Activated CD4-positive, alpha-beta T cell treated with anti-CD3 and anti-CD28 coated beads, Interleukin-2, amount 50 U/mL, for 16 hours (primary cell): ENCODE measurements around the gene TRABD2B.
"Not testable (repeated sequence)": the region's sequence is repeated elsewhere in the genome, so short reads cannot be mapped to it uniquely, and the experiment has no call there.

ENCODE experiments used
- DNase-seq: peaks from one replicate; pipeline ENCODE4 v3.0.0-alpha.2; 2020

The TRABD2B gene

GRCh38 chr1:47963568-47964358 lies 33.4 kb downstream of the TRABD2B start:
- no peak for DNase-seq

DNA sequence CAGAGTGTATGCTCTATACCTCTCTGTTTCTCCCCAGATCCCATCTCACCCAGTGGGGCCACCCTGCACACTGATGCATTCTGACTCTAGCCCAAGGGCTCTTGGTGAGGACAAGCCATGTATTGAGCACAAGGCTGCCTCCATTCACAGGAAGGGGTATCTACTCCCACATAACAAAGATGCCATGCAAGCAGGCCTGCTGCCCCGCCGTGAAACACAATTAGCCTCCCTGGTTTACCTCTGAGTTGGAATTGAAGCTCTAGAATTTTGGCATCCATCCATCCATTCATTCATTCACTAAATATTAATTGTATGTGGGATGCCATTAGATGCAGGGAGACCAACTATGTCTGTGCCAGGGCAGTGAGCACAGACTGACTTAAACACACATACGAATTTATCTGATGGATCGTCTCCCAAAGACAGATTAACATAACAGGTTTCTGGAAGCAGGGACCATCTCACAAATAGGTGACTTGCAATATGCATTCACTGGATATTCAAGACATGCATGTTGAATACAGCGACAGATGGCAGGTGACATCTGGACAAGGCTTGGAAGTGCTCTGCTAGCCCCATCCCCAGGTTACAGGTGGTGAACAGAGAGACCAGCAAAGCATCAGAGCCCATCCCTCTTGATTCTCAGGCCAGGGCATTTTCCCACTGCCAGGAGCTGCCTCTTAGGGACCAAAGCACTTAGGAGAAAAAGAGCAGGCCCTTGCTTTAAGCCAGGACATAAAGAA lies 34.3 kb downstream of the TRABD2B start:
- no peak for DNase-seq

DNA sequence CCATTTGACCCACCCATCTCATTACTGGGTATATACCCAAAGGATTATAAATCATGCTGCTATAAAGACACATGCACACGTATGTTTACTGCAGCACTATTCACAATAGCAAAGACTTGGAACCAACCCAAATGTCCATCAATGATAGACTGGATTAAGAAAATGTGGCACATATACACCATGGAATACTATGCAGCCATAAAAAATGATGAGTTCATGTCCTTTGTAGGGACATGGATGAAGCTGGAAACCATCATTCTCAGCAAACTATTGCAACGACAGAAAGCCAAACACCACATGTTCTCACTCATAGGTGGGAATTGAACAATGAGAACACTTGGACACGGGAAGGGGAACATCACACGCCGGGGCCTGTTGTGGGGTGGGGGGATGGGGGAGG lies 35.4 kb downstream of the TRABD2B start:
- not testable (repeated sequence) for DNase-seq

- DNase-seq = not testable (repeated sequence)
Measured at GRCh38 chr1:47956491-47956890, 40.7 kb downstream of the TRABD2B start.

- no peak for DNase-seq
Measured at GRCh38 chr1:47953661-47954060, 43.5 kb downstream of the TRABD2B start.

GRCh38 chr1:47951545-47952235 lies 45.5 kb downstream of the TRABD2B start:
- no peak for DNase-seq

DNA sequence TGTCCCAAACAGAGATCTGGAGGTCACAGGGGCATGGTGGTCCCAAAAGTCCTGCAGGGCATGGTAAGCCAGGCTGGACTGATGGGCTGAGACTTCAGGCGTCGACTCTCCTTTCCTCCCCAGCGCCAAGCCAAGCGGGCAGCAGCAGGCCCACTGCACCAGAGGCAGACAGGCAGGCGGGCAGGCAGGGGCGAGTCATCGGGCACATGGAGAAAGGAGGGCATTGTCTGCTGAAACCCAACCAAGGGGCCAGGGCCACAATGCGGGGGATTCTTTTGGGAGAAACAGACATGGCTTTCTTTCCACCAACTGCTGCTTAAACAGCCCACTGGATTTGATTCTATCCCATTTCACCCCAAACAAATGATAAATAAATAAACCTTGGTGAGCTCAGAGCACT lies 46.2 kb downstream of the TRABD2B start:
- no peak for DNase-seq

DNA sequence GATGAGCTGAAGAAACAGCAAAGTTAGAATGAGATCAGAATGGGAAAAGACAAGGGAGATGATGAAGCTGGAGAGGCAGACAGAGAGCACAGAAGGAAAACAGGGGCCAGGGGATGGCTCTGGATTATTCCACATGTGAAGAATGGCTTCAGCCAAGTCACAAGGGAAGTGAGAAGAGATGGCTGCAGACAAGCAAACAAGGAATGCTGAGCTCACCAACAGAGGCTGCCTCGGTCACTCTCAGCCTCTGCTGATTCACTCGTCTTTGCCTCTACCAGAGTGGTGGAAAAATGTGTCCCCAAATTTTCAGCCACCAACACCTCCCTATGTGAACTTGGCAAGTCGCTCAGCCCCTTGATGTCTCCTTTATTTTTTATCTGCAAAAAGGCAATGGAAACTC lies 46.7 kb downstream of the TRABD2B start:
- DNase-seq = no peak

- no peak for DNase-seq
Measured at GRCh38 chr1:47948126-47948525, 49.1 kb downstream of the TRABD2B start.

- DNase-seq = no peak
Measured at GRCh38 chr1:47947531-47947930, 49.7 kb downstream of the TRABD2B start.

GRCh38 chr1:47944561-47944960 lies 52.6 kb downstream of the TRABD2B start:
- DNase-seq = no peak

GRCh38 chr1:47942240-47942629 lies 55.0 kb downstream of the TRABD2B start:
- no peak for DNase-seq

DNA sequence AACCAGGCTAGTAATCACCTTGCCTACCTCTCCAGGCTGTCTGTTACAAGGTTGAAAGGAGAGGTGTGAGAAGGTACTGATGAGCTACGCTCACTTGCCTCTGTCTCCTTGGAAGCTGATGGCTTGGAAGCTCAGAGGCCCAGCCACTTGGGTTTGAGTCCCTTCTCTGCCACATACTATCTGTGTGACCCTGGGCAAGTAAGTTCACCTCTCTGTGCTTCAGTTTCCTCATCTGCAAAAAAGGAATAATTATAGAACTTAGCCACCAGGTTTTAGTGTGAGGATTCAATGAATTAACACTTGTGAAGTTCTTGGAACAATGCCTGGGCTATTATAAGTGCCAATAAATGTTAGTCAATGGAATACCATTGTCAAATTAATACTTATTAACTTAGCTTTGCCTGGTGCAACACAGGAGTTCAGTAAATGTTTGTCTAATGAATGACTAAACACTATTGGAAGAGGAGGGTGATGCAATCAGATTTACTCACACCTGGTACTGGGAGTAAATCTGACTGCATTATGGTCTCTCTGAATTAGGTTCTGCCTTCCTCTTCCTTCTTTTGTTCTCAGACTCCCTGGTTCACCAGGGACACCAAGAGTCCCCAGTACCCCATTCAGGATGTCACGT lies 55.5 kb downstream of the TRABD2B start:
- DNase-seq = no peak

GRCh38 chr1:47940779-47941178 lies 56.4 kb downstream of the TRABD2B start:
- DNase-seq = no peak

DNA sequence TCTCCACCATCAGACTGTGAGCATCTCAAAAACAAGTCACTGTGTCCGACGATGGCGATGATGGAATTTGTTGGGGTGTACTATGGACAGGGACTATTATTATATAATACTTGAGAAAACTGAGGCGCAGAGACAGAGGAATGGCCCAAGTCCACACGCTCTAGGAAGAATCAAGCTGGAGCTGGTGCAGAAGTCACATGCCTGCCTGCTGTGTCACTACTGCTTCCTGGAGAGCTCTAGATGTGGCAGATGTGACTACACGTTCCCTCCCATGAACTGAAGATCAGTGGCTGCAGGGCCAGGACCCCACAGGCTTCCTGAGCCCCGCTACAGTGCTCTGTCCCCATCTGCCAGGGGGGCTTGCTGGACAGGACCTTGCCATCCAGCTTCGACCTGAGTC lies 56.9 kb downstream of the TRABD2B start:
- DNase-seq = no peak

DNA sequence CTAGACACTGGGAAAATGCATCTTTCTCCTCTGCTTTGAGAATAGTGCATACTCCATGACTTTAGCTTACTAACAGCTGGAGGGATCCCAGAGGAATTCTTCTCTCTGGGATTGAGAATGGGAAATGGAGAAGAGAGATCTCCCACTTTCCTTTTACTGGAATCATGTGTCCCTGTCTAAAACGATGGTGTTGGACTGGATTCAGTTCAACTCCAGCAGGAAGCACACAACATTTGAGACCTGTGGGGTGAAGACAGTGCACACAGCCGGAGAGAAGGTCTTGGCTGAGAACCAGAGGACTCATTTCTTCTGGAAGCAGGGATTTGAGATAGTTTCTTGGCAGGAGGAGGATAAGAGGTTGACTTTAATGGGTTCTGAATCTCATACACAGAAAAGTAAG lies 58.7 kb downstream of the TRABD2B start:
- no peak for DNase-seq

GRCh38 chr1:47937586-47938254 lies 59.5 kb downstream of the TRABD2B start:
- no peak for DNase-seq

DNA sequence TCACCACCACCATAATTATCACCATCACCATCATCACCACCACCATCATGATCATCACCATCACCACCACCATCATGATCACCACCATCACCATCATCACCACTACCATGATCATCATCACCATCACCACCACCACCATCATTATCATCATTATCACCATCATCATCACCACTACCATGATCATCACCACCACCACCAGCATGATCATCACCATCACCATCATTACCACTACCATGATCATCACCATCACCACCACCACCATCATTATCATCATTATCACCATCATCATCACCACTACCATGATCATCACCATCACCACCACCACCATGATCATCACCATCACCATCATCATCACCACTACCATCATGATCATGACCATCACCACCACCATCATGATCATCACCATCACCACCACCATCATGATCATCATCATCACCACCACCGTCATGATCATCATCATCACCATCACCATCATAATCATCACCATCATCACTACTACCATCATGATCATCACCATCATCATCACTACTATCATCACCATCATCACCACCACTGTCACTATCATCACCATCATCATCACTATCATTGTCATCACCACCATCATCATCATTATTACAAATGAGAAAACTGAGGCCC lies 60.2 kb downstream of the TRABD2B start:
- no peak for DNase-seq

DNA sequence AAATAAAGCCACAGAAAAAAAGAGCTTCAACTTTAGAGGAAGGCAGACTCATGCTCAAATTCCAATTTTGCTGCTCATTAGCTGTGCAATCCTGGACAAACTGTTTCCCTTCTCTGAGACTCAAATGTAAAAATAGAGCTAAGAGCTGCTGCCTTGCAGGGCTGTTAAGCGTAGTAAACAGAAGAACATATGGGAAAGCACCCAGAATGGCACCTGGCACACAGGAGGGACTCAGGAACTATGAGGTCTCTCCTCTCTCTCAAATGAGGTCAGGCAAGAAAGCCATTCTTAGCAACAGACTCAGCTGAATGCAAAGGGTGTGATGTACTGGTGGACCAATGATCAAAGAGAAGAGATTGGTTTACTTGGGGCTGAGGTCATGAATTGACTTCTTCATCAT lies 61.3 kb downstream of the TRABD2B start:
- no peak for DNase-seq

- DNase-seq = no peak
Measured at GRCh38 chr1:47935163-47935562, 62.0 kb downstream of the TRABD2B start.

DNA sequence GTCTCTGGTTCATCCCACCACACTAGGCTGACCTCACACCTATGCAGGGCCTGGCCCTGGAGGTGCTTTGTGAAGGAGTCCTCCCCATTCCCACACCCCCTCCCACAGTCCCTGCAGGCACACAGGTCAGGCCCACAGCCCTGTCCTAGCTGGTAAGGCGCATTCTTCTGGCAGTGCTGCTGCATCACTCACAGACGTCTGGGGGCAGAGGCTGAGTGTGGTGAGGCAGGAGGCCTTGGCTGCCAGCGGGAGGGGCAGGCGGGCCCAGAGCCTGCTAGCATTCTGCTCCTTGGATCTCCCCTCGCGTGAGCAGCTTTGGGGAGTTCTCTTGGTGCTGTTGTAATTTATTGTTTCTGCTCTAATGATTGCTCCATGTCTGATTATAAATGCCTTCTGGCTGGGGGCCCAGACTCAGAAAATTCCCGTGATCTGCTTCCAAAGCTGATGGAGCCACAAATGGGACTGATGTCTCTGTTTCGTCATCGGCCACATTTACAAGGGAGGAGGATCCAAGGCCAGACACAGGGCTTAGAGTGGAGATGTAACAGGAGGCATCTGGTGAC lies 62.9 kb downstream of the TRABD2B start:
- DNase-seq = no peak

DNA sequence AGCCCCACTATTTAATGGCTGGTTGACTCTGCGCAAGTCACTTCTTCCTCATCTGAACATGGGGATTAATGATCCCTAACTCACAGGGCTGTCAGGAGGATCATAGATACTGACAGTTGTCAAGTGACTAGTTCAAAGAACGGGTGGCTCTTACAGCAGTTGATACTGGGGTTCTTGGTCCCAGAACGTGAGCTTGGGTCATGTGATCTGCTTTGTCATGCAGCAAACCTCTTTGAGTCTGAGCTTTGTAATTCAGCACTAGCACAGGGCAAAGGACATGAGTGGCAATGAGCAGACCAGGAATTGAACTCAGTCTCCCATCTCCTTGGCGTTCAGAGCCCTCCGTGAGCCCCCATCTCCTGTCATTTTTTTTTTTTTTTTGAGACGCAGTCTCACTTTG lies 64.4 kb downstream of the TRABD2B start:
- no peak for DNase-seq
